ENCODE results near the gene BID.

BID gene

DNA sequence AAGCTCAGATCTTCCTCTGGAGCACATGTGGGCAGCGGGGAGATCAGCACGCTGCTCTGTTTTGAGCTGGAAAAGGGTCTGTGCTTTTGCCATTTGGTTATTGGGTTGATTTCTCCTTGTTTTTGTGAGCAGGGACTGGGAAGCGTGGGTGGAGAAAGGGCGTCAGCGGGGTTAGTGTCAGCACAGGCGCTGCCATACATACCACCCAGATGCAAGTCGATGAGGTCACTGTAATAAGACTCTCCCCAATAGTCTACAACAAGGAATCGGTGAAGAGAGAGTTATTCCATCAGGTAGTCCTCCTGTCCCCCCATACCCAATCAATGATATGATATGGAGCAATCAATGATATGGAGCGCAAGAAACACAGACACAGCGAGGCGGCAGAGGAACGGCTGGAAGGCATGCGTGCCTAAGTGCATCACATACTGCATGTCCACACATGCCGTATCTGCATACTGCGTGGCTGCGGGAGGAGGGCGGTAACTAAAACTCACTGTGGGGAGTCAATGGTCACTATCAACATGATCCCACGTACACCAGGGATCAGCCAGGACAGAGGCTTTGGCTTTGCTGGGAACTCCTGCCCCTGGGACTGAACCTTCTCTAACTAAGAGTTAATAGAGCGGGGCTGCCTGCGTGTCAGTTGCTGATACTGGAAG is 29.5 kb upstream of the BID start:
- no peak for DNase-seq (ENCODE audit: low spot score)

- DNase-seq (ENCODE audit: low spot score), result no peak
Observed at GRCh38 chr22:17802822-17803221, 28.6 kb upstream of the BID start.

DNA sequence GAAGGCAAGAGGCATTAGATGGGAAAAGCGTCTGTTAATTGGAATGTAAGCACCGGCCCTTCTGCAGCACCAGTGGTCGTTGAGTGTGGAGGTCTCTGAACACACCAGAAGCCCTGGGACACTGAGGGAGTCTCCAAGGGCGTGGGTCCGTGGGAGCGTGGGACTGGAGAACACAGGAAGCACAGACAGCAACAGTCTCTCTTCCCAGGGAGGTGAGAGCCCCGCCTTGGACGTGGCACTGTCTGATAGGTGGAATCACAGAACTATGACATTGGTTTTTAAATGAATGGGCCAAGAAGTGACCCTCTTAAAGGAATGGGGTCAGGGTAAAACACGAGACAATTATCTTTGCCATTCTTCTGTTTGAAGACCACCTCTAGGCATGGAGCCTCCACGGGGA is 28.1 kb upstream of the BID start:
- no peak for DNase-seq (ENCODE audit: low spot score)

GRCh38 chr22:17797721-17798559 is 23.7 kb upstream of the BID start:
- no peak for DNase-seq (ENCODE audit: low spot score)

DNA sequence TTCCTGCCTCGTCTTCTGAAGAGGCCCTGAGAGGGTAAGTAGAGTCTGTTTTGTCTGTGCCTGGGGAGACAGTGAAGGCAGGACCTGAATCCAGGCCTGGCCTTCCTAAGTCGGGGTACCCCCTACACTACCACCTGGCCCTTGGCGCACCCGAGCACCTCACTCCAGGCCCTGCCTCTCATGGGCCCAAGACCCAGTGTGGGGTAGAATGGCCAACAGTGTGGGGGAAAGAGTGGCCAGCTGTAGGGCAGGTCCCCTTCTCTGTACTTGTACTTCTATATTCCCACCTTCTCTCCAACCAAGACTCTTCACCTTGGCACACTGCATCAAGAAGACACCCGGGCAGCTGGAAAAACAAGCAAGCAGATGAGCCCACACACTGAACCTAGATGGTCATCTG is 22.4 kb upstream of the BID start:
- no peak for DNase-seq (ENCODE audit: low spot score)

DNA sequence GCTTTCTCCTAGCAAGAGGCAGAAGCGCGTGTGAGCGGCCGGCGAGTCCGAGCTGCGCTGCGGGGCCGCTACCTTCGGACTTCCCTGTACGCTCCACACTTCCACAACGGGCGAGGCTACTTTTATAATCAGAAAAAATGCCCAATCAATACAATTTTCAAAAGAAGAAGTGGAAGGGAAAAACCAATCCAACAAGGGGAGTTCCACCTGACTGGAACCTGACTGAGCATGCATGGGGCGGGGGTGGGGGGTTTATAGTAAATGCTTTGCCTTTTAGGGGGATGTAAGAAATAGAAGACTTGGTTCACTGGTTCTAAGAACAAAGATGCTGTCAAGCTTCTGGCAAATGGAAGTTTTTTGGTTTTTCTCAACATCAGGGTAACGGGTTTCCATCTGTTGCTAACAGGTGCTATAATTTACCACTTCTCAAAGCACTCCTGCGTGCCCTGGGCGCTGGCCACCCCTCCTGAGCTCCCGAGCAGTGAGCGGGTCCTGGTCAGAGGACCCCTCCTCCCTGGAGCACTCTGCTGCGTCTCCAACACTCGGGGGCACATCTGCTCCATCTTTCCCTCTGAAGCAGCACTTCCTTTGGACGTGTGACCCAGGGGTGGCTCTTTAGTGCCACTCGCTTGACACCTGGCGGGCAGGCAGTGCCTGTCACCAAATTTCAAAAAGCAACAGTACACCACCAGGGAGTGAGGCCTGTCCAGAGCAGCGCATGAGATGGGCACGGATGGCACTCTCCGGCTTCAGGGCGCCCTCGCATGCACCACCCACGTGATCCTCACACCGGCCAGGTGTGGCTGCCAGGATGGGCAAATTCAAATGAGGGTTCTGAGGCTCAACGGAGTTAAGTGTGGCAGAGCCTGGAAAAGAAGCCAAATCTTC is 21.6 kb upstream of the BID start:
- no peak for DNase-seq (ENCODE audit: low spot score)

GRCh38 chr22:17794726-17795542 is 20.7 kb upstream of the BID start:
- DNase-seq (ENCODE audit: low spot score), result no peak

GRCh38 chr22:17792854-17793434 is 18.7 kb upstream of the BID start:
- DNase-seq (ENCODE audit: low spot score), result no peak

DNA sequence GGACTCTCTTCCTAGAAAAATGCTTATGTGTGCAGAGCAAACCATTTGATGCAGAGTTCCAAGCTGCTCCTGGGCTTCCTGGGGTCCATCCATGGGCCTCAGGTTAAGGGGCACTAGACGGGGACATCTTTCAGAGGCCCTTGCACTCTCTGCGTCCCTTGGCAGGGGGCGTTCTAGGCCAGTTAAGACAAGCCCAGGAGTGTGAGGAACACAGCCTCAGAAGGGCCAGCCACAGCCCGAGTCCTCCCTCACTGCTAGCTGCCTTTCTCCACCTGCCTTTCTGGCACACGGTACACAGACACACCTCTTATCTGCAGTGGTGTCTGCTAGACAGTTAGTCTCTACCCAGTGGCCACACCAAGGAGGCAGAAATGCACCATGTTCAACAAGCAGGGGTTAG is 18.0 kb upstream of the BID start:
- peak; percentile 73 for DNase-seq (ENCODE audit: low spot score)

DNA sequence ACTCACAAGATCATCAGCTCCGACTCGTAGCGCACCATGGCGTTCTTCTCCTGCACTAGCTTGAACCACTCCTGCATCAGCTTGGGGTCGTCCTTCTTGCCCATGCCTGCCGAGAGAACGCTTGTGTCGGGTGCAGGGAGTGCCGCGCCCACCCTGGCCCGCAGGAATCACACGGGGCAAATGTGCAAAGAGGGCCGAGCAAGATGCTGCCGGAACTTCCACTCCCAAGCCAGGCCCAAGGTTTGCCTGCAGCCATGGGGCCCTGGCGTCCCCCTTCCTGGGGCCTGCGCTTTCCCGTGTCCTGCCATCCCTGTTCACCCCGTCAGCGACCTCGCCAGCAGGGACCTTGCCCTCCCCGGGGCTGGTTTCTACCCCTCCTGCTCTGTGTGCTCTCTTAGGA is 16.9 kb upstream of the BID start:
- no peak for DNase-seq (ENCODE audit: low spot score)

DNA sequence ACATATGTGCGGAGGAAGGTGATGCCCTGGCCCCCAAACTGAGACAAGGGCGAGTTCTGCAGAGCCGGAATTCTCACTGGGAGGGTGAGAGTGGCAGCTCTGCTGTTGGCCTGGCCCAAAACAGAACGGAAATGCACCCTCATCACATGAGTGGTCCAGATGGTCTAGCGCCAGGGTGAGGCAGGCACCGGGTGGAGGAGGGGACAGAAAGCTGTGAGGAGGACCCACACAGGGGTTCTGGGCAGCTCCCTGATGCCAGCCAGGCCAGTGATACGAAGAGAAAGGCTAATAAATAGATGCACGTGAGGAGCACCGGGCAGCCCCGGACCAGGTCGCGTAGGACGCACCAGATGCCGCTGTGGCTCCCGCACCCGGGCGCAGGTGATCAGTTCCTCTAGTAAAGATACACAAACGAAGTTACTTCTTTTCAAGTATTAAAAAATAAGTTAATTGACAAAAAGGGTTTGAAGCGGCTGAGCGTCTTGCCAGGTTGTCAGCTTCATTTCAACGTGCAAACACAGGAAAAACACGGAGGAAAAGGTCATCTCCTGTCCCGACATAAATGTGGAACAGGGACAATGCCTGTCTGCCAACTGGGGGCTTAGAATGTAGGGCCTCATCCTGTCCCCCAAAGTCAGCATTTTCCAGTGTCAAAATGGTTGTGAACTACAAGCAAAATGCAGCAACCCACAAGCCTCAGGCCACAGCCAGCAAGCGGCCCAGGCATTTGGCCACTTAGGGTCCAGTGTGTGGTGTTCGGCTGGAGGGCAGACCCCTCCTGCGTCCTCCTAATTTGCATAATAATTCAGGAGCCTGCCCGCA is 15.3 kb upstream of the BID start:
- no peak for DNase-seq (ENCODE audit: low spot score)

DNA sequence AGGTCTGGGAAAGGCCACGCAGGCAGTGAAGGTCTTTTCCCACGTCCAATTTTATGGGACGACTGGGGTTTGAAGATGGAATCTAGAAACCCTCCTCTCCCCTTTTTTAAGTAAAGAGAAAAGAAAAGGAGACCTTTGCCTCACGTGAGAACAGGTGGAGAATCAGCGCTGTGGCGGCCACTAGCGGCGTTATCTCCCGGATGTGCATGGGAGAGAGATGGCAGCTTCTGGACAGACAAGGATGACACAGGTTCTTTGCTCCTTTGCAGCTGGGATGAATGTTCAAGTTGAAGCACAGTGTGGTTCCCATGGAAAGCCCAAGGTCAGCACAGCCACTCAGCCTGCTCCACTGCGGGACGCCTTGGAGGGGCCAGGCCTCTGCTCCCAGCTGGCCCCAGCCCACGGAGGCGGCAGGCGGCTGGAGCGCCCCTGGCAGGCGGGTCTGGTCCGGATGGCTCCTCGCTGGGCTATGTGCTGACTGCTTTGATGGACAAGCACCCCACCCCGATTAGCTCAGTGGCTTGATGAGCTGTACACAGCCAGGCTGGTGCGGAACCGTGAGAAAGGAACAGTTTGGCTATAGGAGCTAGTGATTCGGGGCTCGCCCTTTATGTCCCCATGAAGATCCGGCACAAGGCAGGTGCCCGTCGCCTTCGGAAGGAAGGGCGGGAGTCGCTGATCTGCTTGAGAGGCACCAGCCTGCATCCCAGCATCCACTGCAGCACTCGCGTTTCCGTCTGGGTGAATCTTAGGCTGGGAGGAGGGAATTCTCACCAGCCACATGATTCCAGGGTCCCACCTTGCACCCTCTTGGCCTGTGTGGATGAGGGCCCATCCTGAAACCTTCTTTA is 14.5 kb upstream of the BID start:
- no peak for DNase-seq (ENCODE audit: low spot score)

GRCh38 chr22:17787716-17788330 is 13.6 kb upstream of the BID start:
- no peak for DNase-seq (ENCODE audit: low spot score)

- no peak for DNase-seq (ENCODE audit: low spot score)
Observed at GRCh38 chr22:17787241-17787640, 13.0 kb upstream of the BID start.

DNA sequence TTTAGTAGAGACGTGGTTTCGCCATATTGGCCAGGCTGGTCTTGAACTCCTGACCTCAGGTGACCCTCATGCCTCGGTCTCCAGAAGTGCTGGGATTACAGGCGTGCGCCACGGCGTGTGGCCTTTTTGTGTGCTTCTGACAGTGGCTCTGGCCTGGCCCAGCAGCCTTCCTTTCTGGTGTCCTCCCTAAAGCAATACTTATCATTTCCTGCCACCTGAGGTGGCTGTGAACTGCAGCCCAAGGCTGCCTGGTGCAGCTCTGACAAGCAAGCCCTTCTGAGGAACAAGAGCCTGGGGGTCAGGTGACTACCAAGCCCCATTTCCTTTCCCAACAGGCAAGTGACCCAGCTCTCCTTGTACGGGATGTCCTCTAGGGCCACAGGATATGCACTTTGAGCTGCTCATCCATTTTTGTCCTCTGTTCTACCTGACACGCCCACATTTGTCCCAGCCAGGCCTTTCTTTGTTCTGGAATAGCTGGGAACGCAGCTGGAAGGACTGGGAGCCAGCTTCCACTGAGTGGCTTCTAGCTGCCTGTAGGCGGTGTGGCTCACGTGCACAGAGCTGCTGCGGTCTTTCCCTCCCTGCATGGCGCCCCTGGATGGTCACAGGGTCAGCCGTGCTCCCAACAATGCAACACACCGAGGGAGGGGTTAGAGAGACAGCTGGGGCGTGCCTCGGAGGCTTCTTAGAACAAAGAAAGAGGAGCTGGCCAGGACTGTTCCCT is 12.3 kb upstream of the BID start:
- DNase-seq (ENCODE audit: low spot score), result peak; percentile 62

GRCh38 chr22:17785185-17786184 is 11.2 kb upstream of the BID start:
- peak; percentile 83 for DNase-seq (ENCODE audit: low spot score)

DNA sequence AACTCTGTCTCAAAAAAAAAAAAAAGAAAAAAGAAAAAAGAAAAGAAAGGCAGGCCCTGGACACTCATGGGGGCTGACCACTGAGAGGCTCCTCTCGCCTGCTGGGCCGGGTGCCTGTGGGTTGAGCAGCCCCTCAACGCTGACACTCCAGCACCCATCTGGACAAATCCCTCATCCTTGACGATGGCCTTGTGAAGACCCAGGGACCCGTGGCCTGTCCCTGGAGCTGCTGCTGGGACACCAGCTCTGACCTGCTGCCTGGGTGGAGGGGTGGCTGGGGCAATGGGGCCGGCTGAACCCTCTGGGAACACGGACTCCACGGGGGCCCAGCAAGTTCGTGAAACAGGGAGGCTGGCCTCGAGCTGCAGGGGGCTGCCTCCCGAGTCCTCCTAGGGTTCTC is 10.5 kb upstream of the BID start:
- DNase-seq (ENCODE audit: low spot score), result no peak
